Smooth muscle cell of the brain vasculature (primary cell): Measurements from ENCODE around the gene CBR1.

Source experiments
- DNase-seq: peaks from one replicate; pipeline ENCODE4 v3.0.0-alpha.2; 2012; ENCODE audit warnings: low read depth, low spot score

Gene CBR1

GRCh38 chr21:36069713-36070583 is at the start of gene CBR1:
TSS of gene CBR1 (plus strand) at chr21:36070024. CDS start at chr21:36070116, 92 bp downstream.
- DNase-seq: peak; percentile 67

GRCh38 chr21:36021251-36021837 is 48.5 kb upstream of the CBR1 start:
- no peak for DNase-seq

- no peak for DNase-seq
Observed at GRCh38 chr21:36022427-36023091, 47.3 kb upstream of the CBR1 start.

- no peak for DNase-seq
Observed at GRCh38 chr21:36023092-36023480, 46.7 kb upstream of the CBR1 start.

- no peak for DNase-seq
Observed at GRCh38 chr21:36024782-36025181, 45.0 kb upstream of the CBR1 start.

- DNase-seq: no peak
Observed at GRCh38 chr21:36027347-36027746, 42.5 kb upstream of the CBR1 start.

GRCh38 chr21:36028127-36029069 is 41.4 kb upstream of the CBR1 start:
- peak; percentile 43 for DNase-seq

GRCh38 chr21:36029309-36029708 is 40.5 kb upstream of the CBR1 start:
- DNase-seq: no peak

GRCh38 chr21:36030581-36031189 is 39.1 kb upstream of the CBR1 start:
- DNase-seq: no peak

GRCh38 chr21:36032647-36033406 is 37.0 kb upstream of the CBR1 start:
- no peak for DNase-seq

- DNase-seq: no peak
Observed at GRCh38 chr21:36034211-36034913, 35.5 kb upstream of the CBR1 start.

GRCh38 chr21:36035381-36035791 is 34.4 kb upstream of the CBR1 start:
- DNase-seq: no peak

- DNase-seq: no peak
Observed at GRCh38 chr21:36038701-36039497, 30.9 kb upstream of the CBR1 start.

- no peak for DNase-seq
Observed at GRCh38 chr21:36039861-36040260, 30.0 kb upstream of the CBR1 start.

- no peak for DNase-seq
Observed at GRCh38 chr21:36040389-36040788, 29.4 kb upstream of the CBR1 start.

GRCh38 chr21:36041910-36042309 is 27.9 kb upstream of the CBR1 start:
- no peak for DNase-seq

GRCh38 chr21:36044056-36044455 is 25.8 kb upstream of the CBR1 start:
- no peak for DNase-seq

GRCh38 chr21:36045993-36046392 is 23.8 kb upstream of the CBR1 start:
- DNase-seq: no peak

GRCh38 chr21:36047139-36047538 is 22.7 kb upstream of the CBR1 start:
- DNase-seq: no peak
